Measurements from ENCODE around the gene GNG7.

DNA sequence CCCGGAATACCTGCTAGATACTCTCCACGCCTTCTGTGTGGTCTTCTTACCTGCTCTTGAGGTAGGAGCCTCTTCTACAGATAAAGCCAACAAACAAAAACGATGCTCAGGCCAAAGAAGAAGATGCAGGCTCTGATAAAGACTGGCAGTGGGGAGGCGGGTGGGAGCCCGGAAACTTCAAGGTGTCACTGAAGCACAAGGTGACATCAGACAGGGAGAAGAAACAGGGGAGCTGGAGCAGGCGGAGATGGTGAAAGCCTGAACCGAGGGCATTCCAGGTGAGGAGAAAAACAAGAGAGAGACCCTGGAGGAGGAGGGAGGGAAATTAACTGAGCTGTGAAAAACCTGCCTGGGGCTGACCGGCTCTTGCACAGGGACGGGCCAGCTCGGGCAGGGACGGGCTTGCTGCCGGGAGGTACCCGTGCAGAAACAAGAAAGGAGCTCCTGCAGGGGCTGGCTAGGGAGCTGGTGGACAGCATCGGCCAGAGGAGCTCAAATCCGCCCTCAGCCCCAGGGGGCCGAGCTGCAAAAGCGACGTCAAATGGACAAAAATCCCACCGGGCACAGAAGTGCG lies 19.0 kb downstream of the GNG7 start:
- TF ChIP-seq CTCF (IDR thresholded peaks at IDR 0.05; ENCODE audit: insufficient read depth, low read depth, low read length) (no peak), EZH2 (IDR thresholded peaks at IDR 0.05; ENCODE audit: insufficient read depth, low read length) (no peak)

All from astrocyte (in vitro differentiated cells and primary cell).